Activated T-cell treated with anti-CD3 and anti-CD28 coated beads, Interleukin-2, amount 50 U/mL, for 4 hours (primary cell): ENCODE measurements around the gene TMEM132E. TPM values are rescaled to one million over a fixed set of nuclear protein-coding genes. Genes with fewer than 3 reads are reported as not detected.
"Not testable (repeated sequence)": the region's sequence is repeated elsewhere in the genome, so short reads cannot be mapped to it uniquely, and the experiment has no call there.

Experiments used
- ATAC-seq, 2 donors: fragments of 200-7000 bp; cut with Tn5 transposase; one replicate each; pipeline ENCODE4 v1.10.0; 2021
- DNase-seq: peaks from one replicate; pipeline ENCODE4 v3.0.0-alpha.2; 2020
- H3K27me3 Mint-ChIP-seq: one replicate; pipeline ENCODE4 v1.8.0; 2021; ENCODE audit warnings: low read depth, mixed read lengths
- H3K36me3 Mint-ChIP-seq: one replicate; pipeline ENCODE4 v1.8.0; 2022; ENCODE audit warnings: mixed read lengths; ENCODE audit not compliant: insufficient read depth
- H3K4me1 Mint-ChIP-seq: one replicate; pipeline ENCODE4 v1.8.0; 2021; ENCODE audit warnings: low read depth, mixed read lengths
- H3K4me3 Mint-ChIP-seq: one replicate; pipeline ENCODE4 v1.8.0; 2021; ENCODE audit warnings: mild to moderate bottlenecking, moderate library complexity, mixed read lengths
- H3K9me3 Mint-ChIP-seq: one replicate; pipeline ENCODE4 v1.8.0; 2021; ENCODE audit warnings: mixed read lengths
- total RNA-seq, 3 donors: library from RNA; stranded (reverse); gene quantifications; one replicate each; pipeline ENCODE4 v1.2.1, GENCODE V29; 2021

The TMEM132E gene, protein sequence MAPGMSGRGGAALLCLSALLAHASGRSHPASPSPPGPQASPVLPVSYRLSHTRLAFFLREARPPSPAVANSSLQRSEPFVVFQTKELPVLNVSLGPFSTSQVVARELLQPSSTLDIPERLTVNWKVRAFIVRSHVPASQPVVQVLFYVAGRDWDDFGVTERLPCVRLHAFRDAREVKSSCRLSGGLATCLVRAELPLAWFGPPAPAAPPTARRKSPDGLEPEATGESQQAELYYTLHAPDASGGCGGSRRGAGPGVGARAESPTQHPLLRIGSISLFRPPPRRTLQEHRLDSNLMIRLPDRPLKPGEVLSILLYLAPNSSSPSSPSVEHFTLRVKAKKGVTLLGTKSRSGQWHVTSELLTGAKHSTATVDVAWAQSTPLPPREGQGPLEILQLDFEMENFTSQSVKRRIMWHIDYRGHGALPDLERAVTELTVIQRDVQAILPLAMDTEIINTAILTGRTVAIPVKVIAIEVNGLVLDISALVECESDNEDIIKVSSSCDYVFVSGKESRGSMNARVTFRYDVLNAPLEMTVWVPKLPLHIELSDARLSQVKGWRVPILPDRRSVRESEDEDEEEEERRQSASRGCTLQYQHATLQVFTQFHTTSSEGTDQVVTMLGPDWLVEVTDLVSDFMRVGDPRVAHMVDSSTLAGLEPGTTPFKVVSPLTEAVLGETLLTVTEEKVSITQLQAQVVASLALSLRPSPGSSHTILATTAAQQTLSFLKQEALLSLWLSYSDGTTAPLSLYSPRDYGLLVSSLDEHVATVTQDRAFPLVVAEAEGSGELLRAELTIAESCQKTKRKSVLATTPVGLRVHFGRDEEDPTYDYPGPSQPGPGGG (N-terminal part only)
- under 1 TPM; 0.05 to 0.14 (median 0.10) TPM for total RNA-seq

DNA sequence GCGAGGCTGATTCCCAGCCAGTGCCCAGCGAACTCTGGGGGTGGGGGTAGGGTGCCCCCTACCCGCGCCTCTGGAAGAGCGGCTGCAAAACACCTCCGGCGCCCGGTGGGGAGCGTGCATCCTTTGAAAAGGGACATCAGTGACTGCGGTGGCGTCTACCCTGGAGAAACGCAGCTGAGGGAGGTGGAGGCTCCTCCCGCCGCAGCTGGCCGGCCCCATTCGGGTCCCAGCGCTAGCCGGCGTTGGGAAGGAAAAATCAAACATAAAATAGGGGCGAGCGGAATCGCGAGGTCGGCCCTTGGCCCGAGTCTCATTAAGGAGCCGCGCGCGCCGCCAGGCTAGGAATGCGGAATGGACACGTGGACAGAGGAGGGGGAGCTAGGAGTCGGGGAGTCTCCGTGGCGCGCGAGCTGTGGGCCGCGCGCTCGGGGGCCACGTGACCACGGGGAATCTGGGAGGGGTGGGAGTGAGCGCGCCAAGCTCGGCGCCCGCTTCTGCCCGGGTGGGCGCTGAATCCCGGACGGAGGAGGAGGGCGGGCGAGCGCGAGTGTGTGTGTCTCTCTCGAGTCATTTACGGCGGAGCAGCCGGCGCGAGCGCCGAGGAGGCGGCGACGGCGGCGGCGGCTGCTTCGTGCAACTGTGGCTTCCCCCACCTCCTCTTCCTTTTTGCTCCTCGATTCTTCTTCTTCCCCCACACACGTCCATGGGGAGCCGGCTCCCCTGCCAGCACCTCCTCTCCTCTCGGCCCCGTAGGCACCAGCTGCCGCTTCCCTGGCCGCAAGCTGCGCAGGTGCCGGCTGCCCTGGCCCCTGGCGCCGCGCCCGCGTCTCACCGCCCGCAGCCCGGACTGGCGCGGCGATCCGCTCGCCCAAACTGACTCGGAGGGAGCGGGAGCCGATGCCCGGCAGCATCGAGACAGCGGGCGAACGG, at the start of gene TMEM132E:
TMEM132E (plus strand) TSS at position 566 of the 930 bp plus-strand sequence. CDS start 1,495 bp downstream, outside the sequence.
- ATAC-seq = peak; percentile 36 to 38
- peaks cover 77% of the 10 kb centered on the region for H3K27me3 Mint-ChIP-seq
- H3K4me3 Mint-ChIP-seq = peak within 1 kb of the TSS; percentile 75
- H3K36me3 Mint-ChIP-seq = no peaks in the 10 kb centered on the region
- H3K4me1 Mint-ChIP-seq = peaks cover 11% of the 10 kb centered on the region
- DNase-seq = no peak
- no peaks in the 10 kb centered on the region for H3K9me3 Mint-ChIP-seq

DNA sequence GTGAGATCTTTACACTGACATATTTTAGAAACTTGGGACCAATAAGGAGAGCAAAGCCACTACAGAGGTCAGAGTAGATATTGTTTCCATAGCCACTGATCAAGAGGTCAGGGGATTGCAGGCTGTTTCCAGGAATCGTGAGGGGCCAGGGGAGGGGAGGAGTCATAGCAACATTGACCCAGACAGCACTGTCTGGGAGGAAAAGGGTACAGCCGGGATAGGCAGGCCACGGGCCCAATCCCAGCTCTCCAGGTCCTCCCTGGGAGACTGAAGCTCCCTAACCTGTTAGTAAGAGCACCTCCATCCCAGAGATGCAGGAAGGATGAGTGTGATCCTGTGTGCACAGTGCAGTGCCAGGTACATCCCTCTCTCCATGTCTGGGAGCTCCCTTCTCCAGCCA, 48.5 kb upstream of the TMEM132E start:
- no peak overlapping the region for H3K4me3 Mint-ChIP-seq
- H3K9me3 Mint-ChIP-seq = no peaks in the 10 kb centered on the region
- ATAC-seq (no peak), DNase-seq (no peak)
- no peaks in the 10 kb centered on the region for H3K4me1 Mint-ChIP-seq
- peaks cover 55% of the 10 kb centered on the region for H3K27me3 Mint-ChIP-seq
- no peaks in the 10 kb centered on the region for H3K36me3 Mint-ChIP-seq

DNA sequence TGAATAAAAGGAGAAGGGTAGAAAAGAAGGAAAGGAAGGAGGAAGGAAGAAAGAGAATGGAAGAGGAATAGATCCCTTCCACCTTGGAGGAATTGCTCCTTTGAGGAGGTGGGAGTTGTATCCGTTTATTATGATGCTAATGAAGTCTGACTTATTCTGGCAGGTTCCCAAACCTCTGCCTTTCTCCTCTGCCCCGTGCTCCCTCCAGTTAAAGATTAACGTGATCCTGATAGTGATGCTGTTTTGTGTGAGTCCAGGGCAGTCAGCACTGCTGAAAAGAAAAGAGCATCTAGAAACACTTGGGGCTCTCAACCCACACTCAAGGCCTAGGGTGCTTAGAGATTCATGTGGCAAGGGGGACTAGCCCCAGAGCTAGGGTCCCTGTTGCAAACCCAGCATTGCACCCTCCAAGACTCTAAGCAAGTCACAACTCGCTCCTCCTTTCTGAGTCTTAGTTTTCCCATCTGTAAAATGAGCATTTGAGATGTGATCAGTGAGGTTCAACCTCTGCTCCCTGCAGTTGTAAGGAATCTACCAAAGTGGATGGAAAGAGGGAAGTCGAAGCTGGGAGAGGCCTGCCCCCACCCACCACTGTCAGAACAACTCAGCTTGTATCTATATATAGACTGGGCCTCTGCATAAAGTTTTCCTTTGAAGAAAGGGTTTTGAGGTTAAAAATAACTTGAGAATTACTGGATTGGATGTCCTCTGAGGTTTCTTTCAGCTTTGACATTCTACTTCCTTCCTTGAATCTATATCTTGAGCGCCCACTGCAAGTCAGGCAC, 46.9 kb upstream of the TMEM132E start:
- H3K36me3 Mint-ChIP-seq = no peaks in the 10 kb centered on the region
- H3K4me1 Mint-ChIP-seq = no peaks in the 10 kb centered on the region
- H3K9me3 Mint-ChIP-seq = no peaks in the 10 kb centered on the region
- ATAC-seq (no peak), DNase-seq (no peak)
- peaks cover 69% of the 10 kb centered on the region for H3K27me3 Mint-ChIP-seq
- H3K4me3 Mint-ChIP-seq = no peak overlapping the region

DNA sequence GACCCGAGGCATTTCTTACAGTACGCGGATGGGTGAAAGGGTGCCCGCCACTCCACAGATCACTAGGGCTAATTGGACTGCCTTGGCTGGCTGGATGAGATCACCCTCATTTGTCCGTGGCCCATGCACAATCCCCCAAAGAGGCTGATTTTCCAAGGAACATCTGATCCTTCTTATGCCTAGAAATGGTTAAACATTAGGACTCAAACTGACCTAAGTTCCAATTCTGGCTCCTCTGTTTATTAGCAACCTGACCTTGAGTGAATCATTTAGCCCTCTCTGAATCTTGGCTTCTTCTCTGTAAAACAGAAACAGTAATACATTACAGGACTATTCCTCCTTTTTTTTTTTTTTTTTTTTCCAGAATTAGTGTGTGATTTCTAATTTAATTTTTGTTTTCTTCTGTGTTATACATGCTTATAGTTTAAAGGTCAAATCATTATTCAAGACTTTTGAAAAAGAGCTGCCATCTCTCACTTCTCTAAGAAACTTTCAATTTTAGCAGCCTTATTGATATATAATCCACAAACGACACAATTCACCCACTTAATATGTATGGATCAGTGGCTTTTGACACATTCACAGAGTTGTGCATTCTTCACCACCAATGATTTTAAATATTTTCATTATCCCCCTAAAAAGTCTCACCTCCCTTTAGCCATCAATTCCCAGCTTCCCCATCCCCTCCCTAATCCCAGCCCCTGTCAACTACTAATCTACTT, 45.4 kb upstream of the TMEM132E start:
- no peak for ATAC-seq
- no peak for DNase-seq
- no peaks in the 10 kb centered on the region for H3K9me3 Mint-ChIP-seq
- no peaks in the 10 kb centered on the region for H3K36me3 Mint-ChIP-seq
- no peaks in the 10 kb centered on the region for H3K4me1 Mint-ChIP-seq
- peaks cover 61% of the 10 kb centered on the region for H3K27me3 Mint-ChIP-seq
- H3K4me3 Mint-ChIP-seq = no peak overlapping the region

DNA sequence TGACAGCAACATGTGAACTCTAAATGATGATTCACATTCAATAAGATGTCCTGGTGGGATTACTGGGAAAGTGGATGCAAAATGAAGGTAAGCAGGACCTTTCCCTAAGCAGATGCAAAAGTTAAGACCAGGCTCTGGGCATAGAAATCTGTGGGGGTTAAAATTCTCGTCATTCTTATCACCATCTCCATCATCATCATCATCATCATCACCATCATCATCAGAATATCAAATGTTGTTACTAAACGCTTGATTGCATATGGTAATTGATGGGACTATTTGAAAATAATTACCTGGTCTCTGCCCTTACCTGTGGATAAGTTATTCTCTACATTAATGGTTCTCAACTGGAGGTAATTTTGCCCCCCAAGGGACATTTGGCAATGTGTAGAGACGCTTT, 41.9 kb upstream of the TMEM132E start:
- no peak for DNase-seq
- no peak for ATAC-seq
- H3K36me3 Mint-ChIP-seq = no peaks in the 10 kb centered on the region
- H3K4me3 Mint-ChIP-seq = no peak overlapping the region
- no peaks in the 10 kb centered on the region for H3K9me3 Mint-ChIP-seq
- H3K4me1 Mint-ChIP-seq = no peaks in the 10 kb centered on the region
- H3K27me3 Mint-ChIP-seq = peaks cover 58% of the 10 kb centered on the region

DNA sequence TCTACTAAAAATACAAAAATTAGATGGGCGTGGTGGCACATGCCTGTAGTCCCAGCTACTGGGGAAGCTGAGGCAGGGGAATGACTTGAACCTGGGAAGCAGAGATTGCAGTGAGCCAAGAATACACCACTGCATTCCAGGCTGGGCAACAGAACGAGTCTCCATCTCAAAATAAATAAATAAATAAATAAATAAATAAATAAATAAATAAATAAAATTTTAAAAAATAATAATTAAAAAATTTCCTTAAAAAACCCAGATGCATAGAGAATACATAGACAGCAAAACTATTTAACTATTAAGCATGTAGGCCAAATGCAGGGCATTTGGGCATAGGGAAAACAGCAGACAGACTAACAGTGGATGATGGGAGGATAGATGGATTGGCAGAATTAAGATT, 40.8 kb upstream of the TMEM132E start:
- not testable (repeated sequence) for ATAC-seq, H3K4me3 Mint-ChIP-seq, H3K9me3 Mint-ChIP-seq, H3K4me1 Mint-ChIP-seq, DNase-seq, H3K36me3 Mint-ChIP-seq
- peaks cover 59% of the 10 kb centered on the region for H3K27me3 Mint-ChIP-seq

DNA sequence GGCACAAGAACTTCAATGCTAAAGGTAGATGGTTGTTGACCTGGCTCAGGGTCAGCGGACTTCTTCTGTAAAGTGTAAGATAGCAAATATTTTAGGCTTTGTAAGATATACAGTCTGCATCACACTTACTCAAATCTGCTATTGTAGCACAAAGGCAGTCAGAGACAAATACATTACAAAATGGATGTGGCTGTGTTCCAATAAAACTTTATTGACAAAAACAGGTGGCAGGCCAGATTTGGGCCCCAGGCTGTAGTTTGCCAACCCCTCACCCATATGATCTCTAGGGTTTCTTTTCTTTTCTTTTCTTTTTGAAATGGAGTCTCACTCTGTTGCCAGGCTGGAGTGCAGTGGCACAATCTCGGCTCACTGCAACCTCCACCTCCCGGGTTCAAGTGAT, 39.5 kb upstream of the TMEM132E start:
- ATAC-seq = no peak
- H3K27me3 Mint-ChIP-seq = peaks cover 55% of the 10 kb centered on the region
- no peaks in the 10 kb centered on the region for H3K4me1 Mint-ChIP-seq
- no peaks in the 10 kb centered on the region for H3K36me3 Mint-ChIP-seq
- H3K4me3 Mint-ChIP-seq = no peak overlapping the region
- DNase-seq = no peak
- no peaks in the 10 kb centered on the region for H3K9me3 Mint-ChIP-seq

DNA sequence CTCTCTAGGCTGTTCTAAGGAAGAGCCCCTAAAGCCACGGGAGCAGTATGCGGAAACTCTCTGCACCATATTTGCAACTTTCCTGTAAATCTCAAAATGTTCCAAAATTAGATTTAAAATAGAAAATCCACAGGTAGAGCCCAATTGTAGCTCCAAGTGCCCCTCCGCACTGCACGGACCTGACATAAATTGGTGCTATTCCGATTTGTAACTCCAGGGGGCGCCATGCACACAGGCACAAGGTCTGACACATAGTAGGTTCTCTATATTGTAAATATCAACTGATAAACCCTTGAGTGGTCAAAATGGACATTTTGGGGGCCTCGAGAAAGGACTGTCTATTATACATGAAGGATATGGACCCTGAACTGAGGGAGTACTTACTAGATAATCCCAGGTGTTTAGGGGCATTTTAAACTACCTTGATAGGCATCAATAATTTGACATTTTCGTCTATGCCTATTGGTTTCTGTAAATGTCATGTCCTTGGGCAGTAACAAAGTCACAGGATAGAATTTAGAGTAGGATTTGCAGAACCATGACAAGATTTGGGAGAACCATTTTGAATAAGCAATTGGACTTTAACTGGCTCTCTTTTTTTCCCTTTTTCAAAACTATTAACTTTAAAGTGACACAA, 36.6 kb upstream of the TMEM132E start:
- Mint-ChIP-seq H3K4me3 (no peak overlapping the region), H3K36me3 (no peaks in the 10 kb centered on the region), H3K27me3 (peaks cover 32% of the 10 kb centered on the region), H3K4me1 (no peaks in the 10 kb centered on the region), H3K9me3 (no peaks in the 10 kb centered on the region)
- peak; percentile 51 to 52 for ATAC-seq
- peak; percentile 47 for DNase-seq

DNA sequence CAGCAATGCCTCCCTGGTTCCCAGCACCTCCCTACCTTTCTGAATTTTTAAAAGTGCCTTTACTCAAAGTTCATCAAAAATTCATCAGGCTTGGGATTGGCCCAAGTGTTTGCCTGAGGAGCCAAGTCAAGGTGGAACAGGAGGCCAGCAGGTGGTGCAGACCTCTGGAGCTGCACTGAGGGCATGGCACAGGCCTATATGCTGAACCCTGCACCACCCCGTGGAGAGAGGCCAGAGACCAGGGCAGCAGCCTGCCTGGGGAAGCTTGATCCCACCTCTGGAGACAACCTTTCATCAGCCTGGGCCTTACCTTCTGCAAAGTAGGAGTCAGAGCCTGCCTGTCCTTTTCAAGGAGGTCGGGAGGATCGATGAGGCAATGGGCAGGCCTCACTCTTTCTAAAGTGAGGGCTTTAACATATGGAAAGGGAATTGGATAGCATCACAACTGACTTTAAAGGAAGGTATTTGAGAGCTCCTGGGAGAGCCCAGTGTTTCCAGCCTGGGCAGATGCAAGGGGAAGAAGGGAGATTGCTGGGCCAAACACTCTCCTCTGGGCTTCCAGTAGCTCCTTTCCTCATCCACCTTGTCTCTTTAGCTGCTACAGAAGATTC, 31.8 kb upstream of the TMEM132E start:
- peaks cover 27% of the 10 kb centered on the region for H3K27me3 Mint-ChIP-seq
- H3K4me3 Mint-ChIP-seq = no peak overlapping the region
- no peaks in the 10 kb centered on the region for H3K36me3 Mint-ChIP-seq
- H3K4me1 Mint-ChIP-seq = no peaks in the 10 kb centered on the region
- DNase-seq = no peak
- H3K9me3 Mint-ChIP-seq = no peaks in the 10 kb centered on the region
- no peak for ATAC-seq

DNA sequence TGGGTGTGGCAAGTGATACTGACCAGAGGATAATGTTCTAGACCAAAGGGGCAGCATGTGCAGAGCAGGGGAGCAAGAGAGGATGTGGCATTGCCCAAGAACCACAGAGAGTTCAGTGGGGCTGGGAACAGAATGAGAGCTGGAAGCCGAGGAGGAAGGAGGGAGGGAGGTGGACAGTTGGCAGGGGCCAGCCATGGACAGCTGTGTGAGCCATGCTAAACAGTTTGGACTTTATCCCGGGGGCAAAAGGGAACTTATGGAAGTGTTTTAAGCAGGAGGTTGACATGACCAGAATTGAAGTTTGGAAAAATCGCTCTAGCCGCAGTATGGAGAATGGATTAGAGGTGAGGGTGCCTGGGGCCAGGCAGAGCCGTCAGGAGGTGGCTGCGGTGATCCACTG, 29.4 kb upstream of the TMEM132E start:
- no peak overlapping the region for H3K4me3 Mint-ChIP-seq
- ATAC-seq (no peak), DNase-seq (no peak)
- H3K9me3 Mint-ChIP-seq = no peaks in the 10 kb centered on the region
- peaks cover 29% of the 10 kb centered on the region for H3K27me3 Mint-ChIP-seq
- H3K4me1 Mint-ChIP-seq = no peaks in the 10 kb centered on the region
- no peaks in the 10 kb centered on the region for H3K36me3 Mint-ChIP-seq

DNA sequence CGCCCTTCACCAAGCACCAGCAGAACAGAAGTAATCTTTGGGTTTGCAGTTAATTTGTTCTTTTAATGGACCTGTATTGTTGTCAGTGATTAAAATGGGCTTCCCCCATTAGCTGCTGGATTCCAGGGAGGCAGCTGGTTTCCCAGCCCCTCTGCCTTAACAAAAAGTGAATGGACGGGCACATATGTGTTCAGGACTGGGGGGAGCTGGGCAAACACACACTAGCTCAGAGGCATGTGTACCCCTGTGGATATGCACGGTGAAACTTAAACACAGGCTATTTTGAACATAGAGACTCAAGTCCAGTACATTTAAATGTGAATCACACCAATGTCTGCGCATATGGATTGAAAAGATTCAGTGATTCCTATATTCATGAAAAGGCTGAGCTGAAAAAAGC, 25.5 kb upstream of the TMEM132E start:
- H3K36me3 Mint-ChIP-seq = no peaks in the 10 kb centered on the region

DNA sequence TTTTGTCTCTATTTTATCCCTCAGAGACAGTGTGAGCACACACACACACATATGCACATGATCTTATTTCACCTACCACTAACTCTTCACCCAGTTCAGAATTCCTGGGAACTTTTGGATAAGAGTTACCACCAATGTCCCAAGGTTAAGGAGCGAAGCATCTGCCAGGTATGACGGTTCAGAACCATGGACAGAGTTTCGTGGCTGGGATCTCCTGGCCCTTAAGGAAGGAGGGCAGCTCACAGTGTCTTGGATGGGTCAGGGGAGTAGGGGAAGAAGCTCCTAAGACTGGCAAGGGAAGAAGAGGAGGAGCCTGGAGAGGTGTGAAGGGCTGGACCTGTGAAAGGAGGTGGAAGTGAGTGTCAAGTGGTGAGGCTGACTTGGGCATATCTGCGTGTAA, 23.0 kb upstream of the TMEM132E start:
- H3K36me3 Mint-ChIP-seq = no peaks in the 10 kb centered on the region
- no peaks in the 10 kb centered on the region for H3K9me3 Mint-ChIP-seq
- DNase-seq (no peak), ATAC-seq (no peak)
- peaks cover 24% of the 10 kb centered on the region for H3K27me3 Mint-ChIP-seq
- no peak overlapping the region for H3K4me3 Mint-ChIP-seq
- H3K4me1 Mint-ChIP-seq = no peaks in the 10 kb centered on the region

More for the DNA sequence above, 25.5 kb upstream of the TMEM132E start:
- H3K4me3 Mint-ChIP-seq = no peak overlapping the region
- no peak for DNase-seq
- no peaks in the 10 kb centered on the region for H3K4me1 Mint-ChIP-seq
- H3K9me3 Mint-ChIP-seq = no peaks in the 10 kb centered on the region
- peaks cover 32% of the 10 kb centered on the region for H3K27me3 Mint-ChIP-seq
- ATAC-seq = no peak
